HG02885 (cell line): ENCODE results near the gene CALM3.

Experiments used
- ATAC-seq: cut with Tn5 transposase; IDR thresholded peaks from one replicate; pipeline ENCODE4 v1.9.1; 2021; ENCODE audit warnings: mild to moderate bottlenecking; ENCODE audit not compliant: unreplicated experiment, poor library complexity

CALM3 gene

DNA sequence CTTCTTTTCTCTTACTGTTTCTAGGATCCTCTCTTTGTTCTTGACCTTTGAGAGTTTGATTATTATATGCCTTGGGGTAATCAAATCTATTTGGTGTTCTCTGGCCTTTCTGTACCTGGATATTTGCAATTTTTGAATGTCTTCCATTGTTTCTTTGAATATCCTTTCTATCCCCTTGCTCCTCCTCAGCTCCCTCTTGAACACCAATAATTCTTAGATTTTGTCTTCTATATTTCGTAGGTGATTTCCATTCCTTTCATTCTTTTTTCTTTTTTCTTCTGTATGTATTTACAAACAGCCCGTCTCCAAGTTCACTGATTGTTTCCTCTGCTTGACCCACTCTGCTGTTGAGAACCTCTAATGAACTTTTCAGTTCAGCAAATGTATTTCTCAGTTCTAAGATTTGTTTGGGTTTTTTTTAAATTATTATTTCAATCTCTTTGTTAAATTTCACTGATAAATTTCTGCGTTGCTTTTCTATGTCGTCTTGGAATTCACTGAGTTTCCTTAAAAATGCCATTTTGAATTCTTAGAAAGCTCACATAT lies 2.7 kb upstream of the CALM3 start:
- ATAC-seq: no peak

DNA sequence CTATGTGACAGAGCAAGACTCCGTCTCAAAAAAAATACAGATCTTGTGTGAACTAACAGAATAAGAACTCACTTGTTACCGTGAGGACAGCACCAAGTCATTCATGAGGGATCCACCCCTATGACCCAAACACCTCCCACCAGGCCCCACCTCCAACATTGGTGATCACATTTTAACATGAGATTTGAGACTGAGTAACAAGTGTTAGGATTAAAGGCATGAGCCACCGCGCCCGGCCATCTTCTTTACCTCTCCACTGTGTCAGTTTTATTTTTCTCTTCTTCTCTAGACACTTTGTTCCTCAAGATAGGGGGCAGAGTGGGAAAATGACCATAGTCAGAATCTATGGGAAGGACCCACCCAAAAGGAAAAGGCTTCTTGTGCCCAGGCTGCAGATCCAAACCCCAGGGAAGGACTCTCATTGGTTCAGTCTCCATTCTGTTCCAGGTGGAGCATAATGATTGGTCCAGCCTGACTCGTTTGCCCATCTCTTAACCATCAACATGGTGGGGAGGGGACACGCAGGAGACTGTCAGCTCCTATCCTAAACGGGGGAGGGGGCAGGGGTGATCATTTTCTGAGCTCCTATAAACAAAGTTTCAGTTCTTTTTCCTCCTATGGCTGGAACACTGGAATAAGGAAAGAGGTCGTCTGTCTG lies 1.3 kb upstream of the CALM3 start:
- ATAC-seq: no peak

DNA sequence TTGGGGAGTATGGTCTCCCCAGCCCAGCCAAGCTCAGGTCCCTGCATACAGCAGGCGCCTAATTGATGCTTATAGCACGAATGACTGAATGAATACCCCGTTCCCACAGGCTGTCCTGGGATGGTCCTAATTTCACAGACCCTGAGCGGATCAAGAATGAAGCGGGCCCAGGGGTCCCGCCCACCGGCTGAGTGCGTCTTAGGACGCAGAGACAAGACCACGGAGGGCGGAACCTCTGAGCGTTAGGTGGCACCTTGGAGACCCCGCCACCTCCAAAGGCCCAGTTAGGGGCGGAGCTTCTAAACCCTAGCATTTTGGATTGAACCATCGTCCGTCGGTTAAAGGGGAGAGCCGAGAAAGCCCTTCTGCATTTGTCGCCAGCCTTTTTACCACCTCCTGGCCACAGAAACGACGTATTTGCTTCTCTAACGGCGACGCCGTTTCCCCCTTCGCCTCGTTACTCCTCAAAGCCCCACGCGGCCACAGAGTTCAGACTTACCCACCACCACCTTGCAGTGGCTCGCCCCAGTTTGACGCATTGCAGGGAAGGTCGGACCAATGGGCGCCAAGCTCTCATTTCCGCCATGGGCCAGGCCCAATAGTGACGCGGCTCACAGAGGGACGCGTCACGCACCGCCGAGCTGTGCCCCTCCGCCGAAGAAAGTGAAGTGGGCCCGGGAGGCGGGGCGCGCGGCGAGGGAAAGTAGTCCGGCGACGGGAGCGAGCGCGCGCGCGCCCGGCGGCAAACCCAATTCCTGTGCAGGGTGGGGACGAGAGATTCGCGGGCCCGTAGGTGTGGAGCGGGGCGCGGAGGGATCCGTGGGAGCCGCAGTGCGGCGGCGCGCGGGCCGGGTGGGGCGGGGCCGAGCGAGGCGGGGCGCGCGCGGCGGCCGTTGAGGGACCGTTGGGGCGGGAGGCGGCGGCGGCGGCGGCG lies 479 bp upstream of the CALM3 start:
- peak; percentile 85 for ATAC-seq

DNA sequence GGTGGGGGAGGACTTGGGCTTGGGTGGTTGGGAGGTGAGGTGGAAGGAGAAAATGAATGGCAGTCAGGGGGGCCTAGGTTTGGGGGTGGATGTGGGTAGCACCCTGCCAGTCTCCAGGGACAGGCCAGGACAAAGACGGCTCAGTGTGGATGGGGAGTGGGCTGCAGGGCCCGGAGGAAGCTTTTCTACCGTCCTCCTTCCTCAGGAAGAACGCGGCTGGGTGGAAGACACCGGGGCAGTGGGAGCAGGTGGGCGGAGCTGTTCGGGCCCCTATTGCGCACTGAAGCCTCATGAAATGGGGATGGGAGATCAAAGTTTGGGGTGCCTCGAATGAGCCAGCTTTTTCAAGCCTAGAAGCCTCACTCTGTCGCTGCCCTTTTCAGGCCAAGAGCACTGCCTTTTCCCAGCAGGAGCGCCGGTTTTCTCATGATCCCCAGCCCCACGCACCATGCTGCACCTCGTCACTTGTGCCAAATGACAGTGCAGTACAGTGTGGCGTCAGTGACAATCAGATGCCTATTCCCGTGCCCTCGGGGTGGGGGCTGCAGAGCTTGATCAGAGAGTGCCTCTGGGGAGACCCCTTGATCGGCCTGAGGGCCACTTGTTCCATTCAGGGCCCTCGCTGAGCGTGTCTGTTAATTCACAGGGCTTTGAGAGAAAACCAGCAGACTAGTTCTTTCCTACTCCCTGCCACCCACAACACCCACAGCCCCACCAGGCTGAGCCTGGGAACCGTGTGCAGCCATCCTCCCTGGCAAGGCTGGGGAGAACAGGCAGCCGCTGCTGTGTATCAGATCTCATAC lies 1.5 kb downstream of the CALM3 start:
- no peak for ATAC-seq

DNA sequence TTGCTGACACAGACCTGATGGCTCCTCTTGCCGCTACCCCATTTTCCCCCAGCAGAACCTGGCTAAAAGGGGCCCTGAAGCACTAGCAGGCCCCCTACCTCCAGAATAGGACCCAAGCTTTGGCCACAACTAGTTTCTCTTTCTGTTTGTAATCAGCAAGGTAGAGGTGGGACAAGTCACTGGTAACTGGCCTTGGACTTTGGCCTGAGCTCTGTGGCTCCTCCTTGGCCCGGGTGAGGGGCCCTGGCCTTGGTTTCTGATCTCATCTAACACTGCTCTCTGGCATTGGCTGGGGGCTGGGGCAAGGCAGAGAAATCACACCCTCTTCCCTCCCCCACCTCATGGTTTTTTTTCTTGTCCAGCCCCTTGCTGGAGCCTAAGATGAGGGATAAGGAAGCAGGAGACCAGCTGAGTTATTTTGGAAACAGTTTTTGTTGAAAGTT lies 2.1 kb downstream of the CALM3 start:
- ATAC-seq: no peak

DNA sequence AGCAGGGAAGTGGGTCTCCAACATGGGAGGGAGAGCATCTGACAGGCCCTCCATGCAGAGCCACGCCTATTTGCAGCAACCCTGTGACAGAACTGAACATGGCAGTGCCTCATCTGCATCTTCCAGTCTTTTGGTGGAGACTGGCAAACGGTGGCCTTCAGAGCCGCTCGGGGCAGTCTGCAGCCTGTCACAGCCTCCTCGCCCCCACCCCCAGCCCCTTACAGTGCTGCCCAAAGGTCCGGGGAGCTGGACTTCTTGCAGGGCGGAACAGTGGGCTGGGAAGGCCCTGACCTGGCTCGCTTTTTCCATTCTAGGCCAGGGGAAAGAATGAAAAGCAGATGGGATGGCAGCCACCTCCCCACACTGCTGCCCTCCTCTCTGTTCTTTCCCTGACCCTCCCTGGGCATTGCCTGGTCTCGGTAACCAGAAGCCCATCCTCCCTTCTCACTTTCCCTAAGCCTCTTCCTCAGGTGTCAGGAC lies 2.7 kb downstream of the CALM3 start:
- no peak for ATAC-seq

DNA sequence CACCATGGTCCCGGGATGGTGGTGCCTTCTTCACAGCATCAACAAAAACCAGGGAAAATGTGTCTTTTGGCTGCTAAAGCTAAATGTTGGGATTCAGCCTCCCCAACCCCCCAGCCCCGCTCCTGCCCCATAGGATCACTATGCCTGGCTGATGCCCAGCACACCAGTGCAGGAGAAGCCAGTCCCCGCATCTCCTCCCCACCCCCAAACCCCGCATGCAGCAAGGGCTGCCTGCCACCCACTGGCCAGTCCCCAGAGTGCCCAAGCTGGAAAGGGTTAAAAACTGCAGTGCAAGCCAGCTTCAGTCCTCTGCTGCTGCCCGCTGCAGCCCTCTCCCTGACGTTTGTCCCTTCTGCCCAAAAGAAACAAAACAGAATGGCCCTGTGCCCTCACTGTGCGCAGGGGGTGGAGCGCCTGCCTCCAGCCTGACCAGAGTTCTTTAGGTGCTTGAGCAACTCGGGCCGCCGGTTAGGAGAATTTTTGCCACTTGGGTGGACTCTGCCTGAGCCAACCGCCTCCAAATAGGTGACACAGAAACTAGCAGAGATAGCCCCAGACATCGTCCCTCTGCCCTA lies 3.7 kb downstream of the CALM3 start:
- no peak for ATAC-seq

DNA sequence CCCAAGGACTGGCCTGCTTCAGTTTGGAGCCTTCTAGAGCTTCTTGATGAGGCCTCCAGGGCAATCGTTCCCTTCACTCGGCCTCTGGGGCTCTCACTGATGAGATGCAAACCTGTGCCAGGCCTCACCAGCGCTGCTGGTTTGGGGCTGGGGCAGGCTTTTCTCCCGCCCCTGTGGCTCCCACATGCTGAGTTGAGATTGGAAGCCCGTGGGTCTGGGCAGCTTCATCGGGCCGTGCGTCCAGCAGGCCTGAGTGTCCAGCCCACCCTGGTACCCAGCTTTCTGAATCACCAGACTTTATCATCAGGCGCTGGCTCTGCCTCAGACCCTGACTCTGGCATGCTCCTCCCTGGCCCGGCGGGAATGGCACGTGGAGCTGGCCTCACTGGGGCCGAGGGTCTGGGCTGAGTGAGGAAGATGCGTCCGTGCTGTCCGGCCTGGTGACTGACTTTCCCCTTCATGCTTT lies 4.3 kb downstream of the CALM3 start:
- no peak for ATAC-seq

DNA sequence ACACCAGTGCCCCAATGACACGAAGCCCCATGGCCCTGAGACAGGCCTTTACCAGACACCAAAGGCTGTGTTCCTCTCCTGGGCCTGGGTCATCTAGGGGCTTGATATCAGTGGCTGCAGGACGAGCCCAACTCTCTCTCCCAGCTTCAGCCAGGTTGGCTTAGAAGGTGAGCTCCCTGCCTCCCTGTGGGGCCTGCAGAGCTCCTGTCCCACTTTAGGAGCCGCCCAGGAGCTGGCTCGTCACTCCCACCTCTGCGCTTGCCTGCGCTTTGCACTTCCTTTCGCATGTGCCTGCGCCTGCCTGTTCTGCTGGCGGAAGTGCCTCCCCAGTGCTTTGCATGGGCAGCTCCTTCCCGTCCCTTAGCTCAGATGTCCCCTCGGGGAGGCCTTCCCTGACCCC lies 4.9 kb downstream of the CALM3 start:
- ATAC-seq: no peak

DNA sequence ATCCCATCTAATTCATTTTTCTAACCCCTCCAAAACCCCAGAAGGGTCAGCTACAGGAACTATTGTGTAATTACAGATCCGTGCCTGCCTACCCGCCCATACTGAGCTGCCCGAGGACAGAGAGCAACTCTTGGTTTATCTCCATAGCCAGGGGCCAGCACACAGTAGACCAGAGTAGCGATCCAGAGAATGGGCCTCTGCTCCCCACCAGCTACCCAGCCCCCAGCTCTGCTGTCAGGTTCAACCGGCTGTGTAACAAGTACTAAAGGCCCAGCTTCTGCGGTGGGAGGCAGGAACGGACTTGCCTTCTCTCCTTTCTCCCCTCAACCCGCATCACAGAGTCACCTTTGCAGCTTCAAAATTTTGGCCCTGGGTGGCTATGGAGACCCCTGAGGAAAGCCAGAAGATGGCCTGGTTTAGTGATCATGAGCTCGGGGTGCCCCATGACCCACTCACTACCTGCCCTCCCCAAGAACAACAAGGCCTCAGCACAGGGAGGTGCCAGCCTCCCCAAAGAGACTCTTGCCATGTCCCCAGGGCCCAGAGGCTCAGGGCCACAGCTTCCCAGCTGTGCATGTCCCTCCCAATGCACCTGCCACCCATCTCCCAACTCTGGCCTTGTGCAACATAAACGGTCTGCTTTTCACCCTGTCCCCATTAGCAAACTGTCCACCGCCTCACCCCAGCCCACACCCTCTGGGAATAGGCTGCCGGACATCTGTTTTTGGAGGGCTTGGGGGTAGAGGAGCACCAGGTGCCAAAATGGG lies 5.7 kb downstream of the CALM3 start:
- no peak for ATAC-seq

DNA sequence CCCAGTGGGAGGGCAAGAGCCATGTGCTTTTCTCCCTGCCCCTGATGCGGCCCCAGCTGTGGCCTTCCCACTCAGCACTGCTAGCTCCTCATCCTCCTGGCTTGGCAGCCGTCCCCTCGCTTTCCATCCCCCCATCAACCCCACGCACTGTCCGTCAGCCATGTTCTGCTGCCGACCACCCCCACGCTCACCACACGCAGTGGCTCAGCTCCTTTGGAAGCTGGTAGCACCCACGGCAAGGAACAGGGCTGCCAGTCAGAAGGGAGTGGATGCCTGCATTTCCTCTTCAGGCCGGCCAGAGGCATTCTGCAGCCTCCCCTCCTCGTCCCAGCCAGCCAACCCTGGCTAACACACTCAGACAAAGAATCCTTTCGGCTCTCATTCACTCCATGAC lies 6.3 kb downstream of the CALM3 start:
- no peak for ATAC-seq

DNA sequence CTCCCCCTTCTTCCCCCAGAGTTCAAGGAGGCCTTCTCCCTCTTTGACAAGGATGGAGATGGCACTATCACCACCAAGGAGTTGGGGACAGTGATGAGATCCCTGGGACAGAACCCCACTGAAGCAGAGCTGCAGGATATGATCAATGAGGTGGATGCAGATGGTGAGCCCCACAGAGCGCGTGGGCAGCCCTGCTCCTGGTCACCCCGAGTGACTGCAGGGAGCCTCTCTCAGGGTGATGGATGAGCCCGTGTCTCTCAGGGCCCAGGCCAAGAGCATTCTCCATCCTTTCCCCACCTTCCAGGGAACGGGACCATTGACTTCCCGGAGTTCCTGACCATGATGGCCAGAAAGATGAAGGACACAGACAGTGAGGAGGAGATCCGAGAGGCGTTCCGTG lies 7.0 kb downstream of the CALM3 start:
- ATAC-seq: no peak

DNA sequence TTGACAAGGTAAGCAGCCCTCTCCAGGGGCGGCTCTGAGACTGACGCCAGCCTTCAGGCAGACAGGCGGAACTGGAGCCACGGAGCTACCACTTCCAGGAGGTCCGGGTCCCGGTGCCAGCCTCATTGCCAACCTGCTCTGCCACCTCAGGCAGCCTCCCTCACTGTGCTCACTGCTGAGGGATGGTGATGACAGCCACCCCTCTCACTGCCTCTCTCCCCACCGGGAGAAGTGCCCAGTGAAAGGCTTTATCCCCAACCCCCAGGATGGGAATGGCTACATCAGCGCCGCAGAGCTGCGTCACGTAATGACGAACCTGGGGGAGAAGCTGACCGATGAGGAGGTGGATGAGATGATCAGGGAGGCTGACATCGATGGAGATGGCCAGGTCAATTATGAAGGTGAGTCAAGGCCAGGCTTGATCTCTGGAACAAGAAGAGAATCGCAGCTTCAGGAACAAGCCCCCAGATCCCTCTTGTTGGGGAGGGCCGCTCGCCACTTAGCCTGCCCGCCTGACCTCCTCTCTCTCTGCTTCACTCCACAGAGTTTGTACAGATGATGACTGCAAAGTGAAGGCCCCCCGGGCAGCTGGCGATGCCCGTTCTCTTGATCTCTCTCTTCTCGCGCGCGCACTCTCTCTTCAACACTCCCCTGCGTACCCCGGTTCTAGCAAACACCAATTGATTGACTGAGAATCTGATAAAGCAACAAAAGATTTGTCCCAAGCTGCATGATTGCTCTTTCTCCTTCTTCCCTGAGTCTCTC lies 7.6 kb downstream of the CALM3 start:
- no peak for ATAC-seq

DNA sequence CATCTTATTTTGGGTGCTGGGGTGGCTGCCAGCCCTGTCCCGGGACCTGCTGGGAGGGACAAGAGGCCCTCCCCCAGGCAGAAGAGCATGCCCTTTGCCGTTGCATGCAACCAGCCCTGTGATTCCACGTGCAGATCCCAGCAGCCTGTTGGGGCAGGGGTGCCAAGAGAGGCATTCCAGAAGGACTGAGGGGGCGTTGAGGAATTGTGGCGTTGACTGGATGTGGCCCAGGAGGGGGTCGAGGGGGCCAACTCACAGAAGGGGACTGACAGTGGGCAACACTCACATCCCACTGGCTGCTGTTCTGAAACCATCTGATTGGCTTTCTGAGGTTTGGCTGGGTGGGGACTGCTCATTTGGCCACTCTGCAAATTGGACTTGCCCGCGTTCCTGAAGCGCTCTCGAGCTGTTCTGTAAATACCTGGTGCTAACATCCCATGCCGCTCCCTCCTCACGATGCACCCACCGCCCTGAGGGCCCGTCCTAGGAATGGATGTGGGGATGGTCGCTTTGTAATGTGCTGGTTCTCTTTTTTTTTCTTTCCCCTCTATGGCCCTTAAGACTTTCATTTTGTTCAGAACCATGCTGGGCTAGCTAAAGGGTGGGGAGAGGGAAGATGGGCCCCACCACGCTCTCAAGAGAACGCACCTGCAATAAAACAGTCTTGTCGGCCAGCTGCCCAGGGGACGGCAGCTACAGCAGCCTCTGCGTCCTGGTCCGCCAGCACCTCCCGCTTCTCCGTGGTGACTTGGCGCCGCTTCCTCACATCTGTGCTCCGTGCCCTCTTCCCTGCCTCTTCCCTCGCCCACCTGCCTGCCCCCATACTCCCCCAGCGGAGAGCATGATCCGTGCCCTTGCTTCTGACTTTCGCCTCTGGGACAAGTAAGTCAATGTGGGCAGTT lies 8.6 kb downstream of the CALM3 start:
- ATAC-seq: no peak

DNA sequence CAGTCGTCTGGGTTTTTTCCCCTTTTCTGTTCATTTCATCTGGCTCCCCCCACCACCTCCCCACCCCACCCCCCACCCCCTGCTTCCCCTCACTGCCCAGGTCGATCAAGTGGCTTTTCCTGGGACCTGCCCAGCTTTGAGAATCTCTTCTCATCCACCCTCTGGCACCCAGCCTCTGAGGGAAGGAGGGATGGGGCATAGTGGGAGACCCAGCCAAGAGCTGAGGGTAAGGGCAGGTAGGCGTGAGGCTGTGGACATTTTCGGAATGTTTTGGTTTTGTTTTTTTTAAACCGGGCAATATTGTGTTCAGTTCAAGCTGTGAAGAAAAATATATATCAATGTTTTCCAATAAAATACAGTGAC lies 9.3 kb downstream of the CALM3 start:
- no peak for ATAC-seq

DNA sequence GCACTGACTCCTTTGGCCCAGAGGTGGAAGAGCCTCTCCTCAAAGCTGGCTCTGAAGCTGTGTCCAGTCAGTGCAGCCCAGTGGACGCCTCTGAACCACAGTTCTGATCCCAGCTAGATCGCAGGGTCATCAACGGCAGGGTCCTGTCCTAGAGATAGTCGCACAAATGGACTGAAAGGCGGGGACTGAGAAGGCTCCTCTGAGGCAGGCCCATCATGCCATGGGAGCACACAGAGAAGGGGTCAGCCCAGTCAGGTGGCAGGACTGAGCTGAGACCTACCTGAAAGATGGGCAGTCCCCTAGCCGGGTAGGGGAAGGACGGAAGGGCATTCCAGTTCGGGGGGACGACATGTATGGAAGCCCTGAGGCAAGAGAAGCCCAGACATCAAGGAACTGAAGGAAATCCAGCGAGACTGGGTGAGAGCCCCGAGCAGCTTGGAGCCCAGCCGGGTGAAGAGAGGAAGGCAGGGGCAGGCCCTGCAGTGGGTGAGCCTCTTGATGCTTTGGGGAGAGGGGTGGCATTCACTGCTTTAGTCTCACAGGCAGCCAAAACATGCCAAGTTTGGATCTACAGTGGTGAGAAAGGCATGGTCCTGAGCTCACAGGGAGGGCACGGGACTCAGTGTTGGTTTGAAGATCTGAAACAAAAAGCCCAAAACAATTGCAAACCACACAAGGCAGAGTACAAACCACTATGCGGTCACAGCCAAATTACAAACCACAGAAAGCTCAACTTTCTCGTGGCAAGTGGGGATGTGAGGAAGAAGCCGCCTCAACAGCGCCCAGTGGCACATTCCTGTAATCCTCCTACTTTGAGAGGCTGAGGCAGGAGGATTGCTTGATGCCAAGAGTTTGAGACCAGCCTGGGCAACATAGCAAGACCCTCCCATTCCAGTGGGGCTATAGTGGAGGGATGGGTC lies 10.0 kb downstream of the CALM3 start:
- ATAC-seq: no peak

DNA sequence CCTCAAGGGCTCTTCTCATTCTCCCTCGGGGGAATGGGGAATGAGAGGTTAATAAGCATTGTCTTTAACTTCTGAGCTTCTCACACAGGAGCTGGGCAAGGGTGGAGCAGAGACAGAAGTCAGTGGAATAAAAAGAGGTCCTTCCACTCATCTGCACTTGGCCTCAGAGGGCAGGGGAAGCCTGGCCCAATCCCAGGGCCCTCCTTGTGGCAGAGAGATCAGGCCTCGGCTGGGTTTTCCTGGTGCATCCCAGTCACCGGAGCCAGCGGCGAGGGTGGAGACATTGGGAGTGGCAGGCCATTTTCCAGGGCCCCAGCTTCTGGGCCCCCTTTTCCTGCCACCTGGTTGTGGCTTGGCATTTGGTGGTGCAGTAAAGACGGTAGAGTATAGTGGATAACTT lies 10.6 kb downstream of the CALM3 start:
- ATAC-seq: no peak
